H1 (cell line): Measurements from ENCODE around the gene SUGP2. TPM values are rescaled to one million over a fixed set of nuclear protein-coding genes. Genes with fewer than 3 reads are reported as not detected.
A peak's percentile ranks its signal among the peaks of the same experiment; 100 is the strongest.

Source experiments
- CTCF ChIA-PET: fragments of 300-600 bp; sonication (Branson Sonifier 250); formaldehyde crosslinking; loops from one replicate; lab custom pipeline; 2021; ENCODE audit not compliant: partially characterized antibody; lab: Charles Lee
- POLR2A ChIA-PET: fragments of 300-600 bp; sonication (Branson Sonifier 250); formaldehyde crosslinking; loops from one replicate; lab custom pipeline; 2021; ENCODE audit warnings: inconsistent platforms; ENCODE audit not compliant: partially characterized antibody; lab: Charles Lee
- DNase-seq, 2 experiments: peaks; one replicate each; pipeline versions ENCODE4 v3.0.0 to v3.0.0-alpha.2; 2010 to 2022; ENCODE audit warnings: low spot score in 2 of 2, low read depth in 1 of 2, mixed read lengths in 1 of 2
- FAIRE-seq: peaks from 2 replicates; lab custom pipeline; 2011; peaks lifted over from hg19 to GRCh38; lab: Jason Lieb, UNC
- H2AFZ ChIP-seq: 2 replicates; pipeline ENCODE4 v1.8.1; 2012; ENCODE audit warnings: low read length, inconsistent platforms
- H2AK5ac ChIP-seq: 2 replicates; pipeline ENCODE4 v1.6.1; 2013; ENCODE audit warnings: low read depth, low read length
- H2BK120ac ChIP-seq: replicated peaks from 2 replicates; pipeline ENCODE3; 2013; ENCODE audit warnings: low read depth, low read length, inconsistent platforms
- H2BK12ac ChIP-seq: 2 replicates; pipeline ENCODE4 v1.6.1; 2013; ENCODE audit warnings: low read depth, low read length
- H2BK15ac ChIP-seq: 2 replicates; pipeline ENCODE4 v1.6.1; 2013; ENCODE audit warnings: low read length
- H2BK20ac ChIP-seq: 2 replicates; pipeline ENCODE4 v1.6.1; 2013; ENCODE audit warnings: low read length
- H2BK5ac ChIP-seq: 2 replicates; pipeline ENCODE4 v1.6.1; 2013; ENCODE audit warnings: low read depth, low read length
- H3K14ac ChIP-seq: 2 replicates; pipeline ENCODE4 v1.6.1; 2013; ENCODE audit warnings: inconsistent platforms; ENCODE audit not compliant: insufficient read length
- H3K18ac ChIP-seq: 2 replicates; pipeline ENCODE4 v1.6.1; 2013; ENCODE audit warnings: low read length; ENCODE audit errors: extremely low read depth
- H3K23ac ChIP-seq: 2 replicates; pipeline ENCODE4 v1.6.1; 2013; ENCODE audit warnings: inconsistent platforms; ENCODE audit not compliant: insufficient read length
- H3K23me2 ChIP-seq: 2 replicates; pipeline ENCODE4 v1.6.1; 2013; ENCODE audit warnings: low read depth, low read length
- H3K27ac ChIP-seq: 2 replicates; pipeline ENCODE4 v1.6.1; 2011; ENCODE audit warnings: low read depth, low read length, inconsistent platforms
- H3K27me3 ChIP-seq, 4 experiments: replicated peaks in 1 of 4; 1 replicate in 1 of 4; 2 replicates in 3 of 4; pipeline versions ENCODE4 v1.6.1 to v1.8.1; 2011 to 2013; ENCODE audit warnings: low read length in 3 of 4, mild to moderate bottlenecking in 3 of 4, inconsistent platforms in 2 of 4, mixed read lengths in 2 of 4, moderate library complexity in 1 of 4; ENCODE audit not compliant: control insufficient read depth in 3 of 4, insufficient read depth in 3 of 4; ENCODE audit errors: extremely low read depth in 1 of 4
- H3K36me3 ChIP-seq, 4 experiments: 2 replicates each; pipeline versions ENCODE4 v1.6.1 to v1.8.1; 2011 to 2013; ENCODE audit warnings: mild to moderate bottlenecking in 4 of 4, low read length in 3 of 4, moderate library complexity in 2 of 4, control low read depth in 1 of 4, inconsistent platforms in 1 of 4; ENCODE audit not compliant: insufficient read depth in 4 of 4, control insufficient read depth in 2 of 4
- H3K4ac ChIP-seq: replicated peaks from 2 replicates; pipeline ENCODE3; 2013; ENCODE audit warnings: low read length, low read depth, mixed read lengths, inconsistent platforms; ENCODE audit not compliant: insufficient read length
- H3K4me1 ChIP-seq, 4 experiments: replicated peaks in 1 of 4; 1 replicate in 1 of 4; 2 replicates in 3 of 4; pipeline versions ENCODE4 v1.6.1 to v1.8.1; 2011 to 2013; ENCODE audit warnings: low read length in 3 of 4, inconsistent platforms in 2 of 4, mixed read lengths in 1 of 4; ENCODE audit not compliant: insufficient read depth in 4 of 4, control insufficient read depth in 3 of 4
- H3K4me2 ChIP-seq, 2 experiments: 2 replicates each; pipeline versions ENCODE4 v1.6.1 to v1.8.1; 2011 to 2013; ENCODE audit warnings: low read depth in 2 of 2, low read length in 2 of 2, control low read depth in 1 of 2, inconsistent platforms in 1 of 2, mild to moderate bottlenecking in 1 of 2; ENCODE audit not compliant: insufficient read depth in 1 of 2
- H3K4me3 ChIP-seq, 4 experiments: fragments of 200-600, 300-600 bp in 1 of 4; sonication (generic), shearing (Covaris generic), sonication (Bioruptor Twin) in 1 of 4; 2 replicates each; pipeline versions ENCODE4 v1.5.1 to v1.8.1; 2011 to 2016; ENCODE audit warnings: low read length in 4 of 4, low read depth in 3 of 4, control low read depth in 2 of 4, inconsistent platforms in 2 of 4, mild to moderate bottlenecking in 2 of 4, mixed read lengths in 1 of 4, moderate library complexity in 1 of 4; ENCODE audit not compliant: insufficient read depth in 2 of 4; ENCODE audit errors: extremely low read depth in 1 of 4
- H3K56ac ChIP-seq: replicated peaks from 2 replicates; pipeline ENCODE3; 2013; ENCODE audit warnings: low read depth, mild to moderate bottlenecking, mixed read lengths, low read length, inconsistent platforms; ENCODE audit not compliant: insufficient read length
- H3K79me1 ChIP-seq: 2 replicates; pipeline ENCODE4 v1.6.1; 2013; ENCODE audit warnings: low read depth, low read length, control low read depth
- H3K79me2 ChIP-seq, 2 experiments: 2 replicates each; pipeline versions ENCODE4 v1.6.1 to v1.8.1; 2012 to 2013; ENCODE audit warnings: low read length in 2 of 2, mild to moderate bottlenecking in 2 of 2, inconsistent platforms in 1 of 2; ENCODE audit not compliant: insufficient read depth in 2 of 2, control insufficient read depth in 1 of 2
- H3K9ac ChIP-seq, 4 experiments: replicated peaks in 1 of 4; 1 replicate in 1 of 4; 2 replicates in 3 of 4; pipeline versions ENCODE4 v1.6.1 to v1.8.1; 2011 to 2013; ENCODE audit warnings: low read depth in 3 of 4, low read length in 3 of 4, control low read depth in 2 of 4, mild to moderate bottlenecking in 2 of 4, moderate library complexity in 2 of 4, inconsistent platforms in 1 of 4; ENCODE audit errors: extremely low read depth in 1 of 4
- H3K9me3 ChIP-seq, 2 experiments: 2 replicates each; pipeline versions ENCODE4 v1.6.1 to v1.8.1; 2012 to 2013; ENCODE audit warnings: mild to moderate bottlenecking in 2 of 2, moderate library complexity in 2 of 2, control low read depth in 1 of 2, inconsistent platforms in 1 of 2, low read depth in 1 of 2, low read length in 1 of 2, mixed read lengths in 1 of 2; ENCODE audit not compliant: insufficient read depth in 2 of 2
- H4K20me1 ChIP-seq, 2 experiments: replicated peaks in 1 of 2; 2 replicates each; pipeline versions ENCODE3 to v1.8.1; 2011 to 2013; ENCODE audit warnings: inconsistent platforms in 2 of 2, low read length in 2 of 2, mild to moderate bottlenecking in 1 of 2; ENCODE audit not compliant: insufficient read depth in 2 of 2, control insufficient read depth in 1 of 2
- H4K5ac ChIP-seq: 2 replicates; pipeline ENCODE4 v1.6.1; 2013; ENCODE audit warnings: low read length, low read depth, mixed read lengths, inconsistent platforms; ENCODE audit not compliant: insufficient read length
- H4K8ac ChIP-seq: 2 replicates; pipeline ENCODE4 v1.8.0; 2013; ENCODE audit warnings: mild to moderate bottlenecking, moderate library complexity, low read length, inconsistent platforms; ENCODE audit not compliant: insufficient read depth; ENCODE audit errors: extremely low read depth
- H4K91ac ChIP-seq: replicated peaks from 2 replicates; pipeline ENCODE3; 2013; ENCODE audit warnings: low read length, mixed read lengths, inconsistent platforms; ENCODE audit not compliant: insufficient read length
- BCL11A ChIP-seq, 2 experiments: IDR thresholded peaks; one replicate each; pipeline ENCODE4 v1.6.1; 2011; ENCODE audit warnings: low read depth in 2 of 2, low read length in 2 of 2, mild to moderate bottlenecking in 2 of 2
- CREB1 ChIP-seq: IDR thresholded peaks from 2 replicates; pipeline ENCODE4 v1.6.1; 2012; ENCODE audit warnings: inconsistent platforms
- CTBP2 ChIP-seq: IDR thresholded peaks from 2 replicates; pipeline ENCODE4 v1.7.0; 2011; ENCODE audit warnings: borderline replicate concordance, mild to moderate bottlenecking, moderate library complexity, mixed read lengths, low read length; ENCODE audit not compliant: insufficient read depth, insufficient read length
- GABPA ChIP-seq: IDR thresholded peaks from 2 replicates; pipeline ENCODE4 v1.6.1; 2011; ENCODE audit warnings: mild to moderate bottlenecking, low read length, moderate library complexity, borderline replicate concordance; ENCODE audit not compliant: insufficient read depth
- HDAC6 ChIP-seq: IDR thresholded peaks from one replicate; pipeline ENCODE4 v1.7.1; 2012; ENCODE audit warnings: low read depth, mild to moderate bottlenecking, inconsistent platforms, low read length, moderate library complexity
- RNF2 ChIP-seq: fragments of 200-900, 300-1000 bp; sonication (generic); IDR thresholded peaks from 2 replicates; pipeline ENCODE4 v1.7.1; 2016; ENCODE audit warnings: borderline replicate concordance, low read depth, mild to moderate bottlenecking, antibody characterized with exemption, low read length; ENCODE audit not compliant: poor library complexity, severe bottlenecking; ENCODE audit errors: missing control alignments
- SUZ12 ChIP-seq: fragments of 200-600 bp; sonication (generic); IDR thresholded peaks from 2 replicates; pipeline ENCODE4 v1.6.1; 2012; ENCODE audit warnings: mild to moderate bottlenecking, inconsistent platforms, low read length, moderate library complexity, mixed read lengths
- WGBS, 2 experiments: shearing (Covaris generic) in 1 of 2; methylation state at CpG; one replicate each; pipeline versions ENCODE4 v1.1.6 to v1.1.7; 2013 to 2015; ENCODE audit warnings: low lambda C conversion rate in 2 of 2, mixed read lengths in 2 of 2, inconsistent platforms in 1 of 2, low coverage in 1 of 2, missing lambda C conversion rate in 1 of 2; ENCODE audit not compliant: insufficient replicate concordance in 2 of 2, insufficient coverage in 1 of 2, insufficient read length in 1 of 2; ENCODE audit errors: extremely low coverage in 1 of 2, missing lambda C conversion rate in 1 of 2; 5-methylcytosine and 5-hydroxymethylcytosine counted together
- polyA plus RNA-seq, 7 experiments: library from polyadenylated mRNA; depleted of rRNA in 3 of 7; stranded (reverse) in 5 of 7; unstranded in 2 of 7; fragments of >200 nt in 5 of 7; fragments of 200-250 nt in 2 of 7; gene quantifications; 1 replicate in 5 of 7; 2 replicates in 1 of 7; 4 replicates in 1 of 7; pipeline versions ENCODE4 v1.2.1 to v1.2.3, GENCODE V29; 2011 to 2013; ENCODE audit warnings: missing spikeins in 2 of 7, mixed read lengths in 2 of 7
- total RNA-seq: library from RNA; stranded (reverse); fragmentation: NEBNext Ultra II Directional; extraction: Animal tissue kit (Norgen Biotek cat#: 25700); gene quantifications from 2 replicates; pipeline ENCODE4 v1.2.1, GENCODE V29; 2021

The SUGP2 gene
- total and polyA plus RNA-seq, 2 of the 8 experiments (the other 6 are each of a cell fraction or from before 2014, with no cell fraction given), result 57.7 to 114 TPM

DNA sequence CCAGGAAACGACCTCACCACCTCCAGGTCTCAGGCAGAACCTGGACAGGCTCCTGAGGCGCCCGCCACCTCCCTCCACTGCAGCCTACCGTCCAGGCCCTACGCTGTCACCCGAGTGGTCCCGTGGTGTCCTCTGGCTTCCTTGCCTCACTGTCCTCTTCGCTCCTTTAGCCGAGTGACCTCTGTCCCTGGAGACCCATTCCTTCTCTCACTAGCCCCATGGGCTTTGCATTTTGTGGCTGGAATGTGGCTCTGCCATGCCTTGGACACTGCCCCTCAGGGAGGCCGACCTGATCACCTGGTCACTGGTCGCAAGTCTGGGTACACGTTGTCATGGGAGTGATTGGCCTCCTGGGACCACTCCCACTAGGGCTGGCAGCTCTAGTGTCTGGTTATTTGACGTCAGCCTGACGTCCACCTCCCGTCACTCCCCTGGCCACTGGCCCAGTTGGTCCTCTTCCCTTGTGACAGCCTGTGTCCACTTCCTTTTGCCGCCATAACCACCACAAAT, 48.4 kb upstream of the SUGP2 start:
- H3K4me2 ChIP-seq, result no peak overlapping the region
- H2BK15ac ChIP-seq, result peak overlapping the region; percentile 53; the same call in 1 of the 2 replicates
- no peak overlapping the region for H2BK120ac ChIP-seq
- H4K20me1 ChIP-seq, result peaks cover 0 to 9% of the 10 kb centered on the region in 2 experiments
- ChIA-PET CTCF (interaction anchor here (0.6 to 2.7 kb wide), 3 partner anchors 30 to 459 kb away, joined by 3 to 11 read pairs (median 3); no protein-coding TSS in a partner anchor), POLR2A (interaction anchor here (1.3 kb wide), 1 partner anchor 9 kb away, joined by 6 read pairs; no protein-coding TSS in a partner anchor)
- H3K4me1 ChIP-seq, result no peaks in the 10 kb centered on the region
- H3K9ac ChIP-seq, result no peak overlapping the region
- no peak overlapping the region for H2BK20ac ChIP-seq
- H3K23me2 ChIP-seq, result no peaks in the 10 kb centered on the region
- no peak overlapping the region for H3K4ac ChIP-seq
- no peak overlapping the region for H2AFZ ChIP-seq
- H2AK5ac ChIP-seq, result peak overlapping the region; percentile 17; the same call in 1 of the 2 replicates
- 0 out of 2 replicates have a peak overlapping the region, but pooled peaks have one; percentile 11 for H2BK12ac ChIP-seq
- FAIRE-seq, result no peak
- H4K8ac ChIP-seq, result no peak overlapping the region
- H3K27me3 ChIP-seq, result peaks cover 0 to 17% (median 7%) of the 10 kb centered on the region in 4 experiments; a peak in 6 of 7 replicates
- no peak overlapping the region for H4K5ac ChIP-seq
- H3K23ac ChIP-seq, result no peak overlapping the region
- 0 out of 2 replicates have a peak, but pooled peaks cover 2% of the 10 kb centered on the region for H3K79me1 ChIP-seq
- H3K36me3 ChIP-seq, result no peaks in the 10 kb centered on the region
- H4K91ac ChIP-seq, result no peak overlapping the region
- TF ChIP-seq BCL11A (IDR thresholded peaks at IDR 0.05; ENCODE audit: low read depth in 2 of 2, low read length in 2 of 2) (no peak), HDAC6 (no peak), RNF2 (no peak), SUZ12 (no peak), GABPA (no peak), CTBP2 (no peak), CREB1 (no peak)
- H2BK5ac ChIP-seq, result no peak overlapping the region
- H3K18ac ChIP-seq, result no peak overlapping the region
- H3K27ac ChIP-seq, result no peak overlapping the region
- no peak overlapping the region for H3K4me3 ChIP-seq
- no peaks in the 10 kb centered on the region for H3K9me3 ChIP-seq
- no peak overlapping the region for H3K56ac ChIP-seq
- no peak for DNase-seq
- 87% methylated on average over 16 of the region's 16 CpGs; no CpG with 5 or more reads in 1 of the 2 experiments for WGBS, 2 experiments
- H3K14ac ChIP-seq, result no peak overlapping the region
- H3K79me2 ChIP-seq, result no peaks in the 10 kb centered on the region
